GM20000 (cell line): ENCODE results near the gene ACP1.

Experiments
- DNase-seq: peaks from one replicate; pipeline ENCODE4 v3.0.0; 2012; ENCODE audit warnings: low spot score
- CTCF ChIP-seq: IDR thresholded peaks from 2 replicates; pipeline ENCODE4 v1.5.1; 2012; ENCODE audit warnings: mild to moderate bottlenecking, control low read depth; ENCODE audit errors: extremely low read depth, missing control alignments

The ACP1 gene

GRCh38 chr2:286035-286434 lies 21.3 kb downstream of the ACP1 start:
- DNase-seq: no peak
- no peak for TF ChIP-seq CTCF

DNA sequence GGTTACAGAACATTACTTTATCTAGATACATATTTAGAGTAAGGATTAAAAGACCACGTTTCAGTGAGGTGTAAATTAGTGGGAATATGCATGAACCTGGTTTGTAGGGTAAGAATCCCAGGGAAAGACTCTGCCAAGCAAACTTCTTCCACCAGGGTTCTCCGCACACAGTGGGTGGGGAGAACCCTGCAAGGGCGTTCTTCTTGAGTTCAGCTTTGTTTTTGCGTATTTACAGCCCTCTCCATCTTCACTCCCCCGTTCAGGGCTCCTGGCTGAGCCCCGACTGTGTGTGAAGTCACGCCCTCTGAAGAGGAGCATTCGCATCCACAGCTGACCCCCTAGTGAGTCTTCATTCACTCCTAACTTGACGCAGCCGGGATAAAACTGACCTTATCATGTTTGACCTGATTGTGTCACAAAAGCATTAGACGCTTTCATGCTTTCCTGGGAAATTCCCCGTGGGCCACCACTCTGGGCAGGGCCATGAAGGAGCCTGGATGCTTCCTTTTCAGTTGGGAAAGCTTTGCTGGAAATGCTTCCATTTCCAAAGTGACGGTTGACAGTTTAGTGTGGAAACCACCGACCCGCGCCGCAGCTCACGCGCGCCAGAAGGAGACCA lies 22.1 kb downstream of the ACP1 start:
- no peak for TF ChIP-seq CTCF
- DNase-seq: no peak

DNA sequence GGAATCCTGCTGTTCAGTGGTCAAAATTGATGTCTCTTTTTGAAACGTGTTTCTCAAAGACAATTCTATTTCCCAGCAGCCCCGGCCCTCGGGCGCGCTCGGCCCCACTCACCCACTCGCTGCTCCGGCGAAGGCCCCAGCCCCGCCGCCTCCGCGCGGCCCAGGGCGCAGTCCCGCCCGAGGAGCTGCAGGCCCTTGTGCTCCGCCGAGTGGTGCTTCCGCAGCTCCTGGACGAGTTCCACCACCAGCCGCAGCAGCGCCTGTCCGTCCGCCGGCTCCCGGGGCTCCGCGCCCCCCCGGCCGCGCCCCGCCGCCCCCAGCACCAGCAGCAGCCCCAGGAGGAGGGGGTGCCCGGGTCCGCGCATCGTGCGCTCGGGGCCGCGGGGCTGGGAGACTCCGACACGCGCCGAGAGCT lies 22.7 kb downstream of the ACP1 start:
- peak; percentile 71 for DNase-seq
- no peak for TF ChIP-seq CTCF

GRCh38 chr2:287911-288757 lies 23.4 kb downstream of the ACP1 start, which contains the start of gene ALKAL2:
Gene ALKAL2 (minus strand): TSS chr2:288091. CDS start chr2:287835, 256 bp downstream.
- peak; percentile 58 for DNase-seq
- no peak for TF ChIP-seq CTCF

DNA sequence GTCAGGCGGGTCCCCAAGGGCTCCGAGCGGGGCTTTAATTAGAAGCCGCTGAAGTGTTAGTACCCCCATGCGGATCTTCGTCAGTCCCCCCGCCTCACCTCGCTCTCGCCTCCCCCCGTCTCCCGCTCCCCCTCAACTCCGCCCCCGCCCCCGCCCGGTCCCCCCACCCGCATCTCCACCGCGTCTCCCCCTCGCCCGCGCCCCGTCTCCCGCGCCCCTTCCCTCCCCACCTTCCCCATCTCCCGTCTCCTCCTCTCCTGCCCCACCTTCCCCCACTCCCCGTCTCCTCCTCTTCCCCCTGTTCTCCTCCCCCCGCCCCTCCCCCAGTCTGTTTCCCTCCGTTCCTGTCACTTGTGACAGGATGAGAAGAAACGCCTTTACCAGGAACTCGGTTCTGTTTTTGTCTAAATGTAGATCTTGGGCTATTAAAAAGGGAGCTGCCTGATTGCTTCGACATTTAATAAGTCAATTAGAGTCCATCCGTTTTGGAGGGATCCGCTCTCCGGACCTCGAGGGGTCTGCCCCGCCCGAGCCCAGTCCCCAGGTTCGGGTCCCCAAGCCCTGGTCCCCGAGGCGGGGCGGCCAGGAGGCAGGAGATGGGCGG lies 24.1 kb downstream of the ACP1 start:
- no peak for TF ChIP-seq CTCF

GRCh38 chr2:289362-290089 lies 24.8 kb downstream of the ACP1 start:
- TF ChIP-seq CTCF: no peak
- peak; percentile 40 for DNase-seq

More for the DNA sequence above, 24.1 kb downstream of the ACP1 start:
- DNase-seq: peak; percentile 43
